DOHH2 (cell line): ENCODE results near the gene ODC1.

ENCODE experiments used
- EZH2phosphoT487 ChIP-seq: fragments of 200-600 bp; sonication (generic); IDR thresholded peaks from 2 replicates; pipeline ENCODE4 v1.6.1; 2017; ENCODE audit warnings: borderline replicate concordance, mild to moderate bottlenecking, antibody characterized with exemption, low read length, moderate library complexity, mixed read lengths
- TF ChIP-seq, protein P1 (sequence below): fragments of 200-600 bp; sonication (generic); IDR thresholded peaks from one replicate; pipeline ENCODE4 v1.5.1; 2014; ENCODE audit warnings: antibody characterized with exemption, mild to moderate bottlenecking, low read depth, low read length; ENCODE audit not compliant: poor library complexity, severe bottlenecking

- no peak for TF ChIP-seq EZH2phosphoT487
- TF ChIP-seq, protein P1, sequence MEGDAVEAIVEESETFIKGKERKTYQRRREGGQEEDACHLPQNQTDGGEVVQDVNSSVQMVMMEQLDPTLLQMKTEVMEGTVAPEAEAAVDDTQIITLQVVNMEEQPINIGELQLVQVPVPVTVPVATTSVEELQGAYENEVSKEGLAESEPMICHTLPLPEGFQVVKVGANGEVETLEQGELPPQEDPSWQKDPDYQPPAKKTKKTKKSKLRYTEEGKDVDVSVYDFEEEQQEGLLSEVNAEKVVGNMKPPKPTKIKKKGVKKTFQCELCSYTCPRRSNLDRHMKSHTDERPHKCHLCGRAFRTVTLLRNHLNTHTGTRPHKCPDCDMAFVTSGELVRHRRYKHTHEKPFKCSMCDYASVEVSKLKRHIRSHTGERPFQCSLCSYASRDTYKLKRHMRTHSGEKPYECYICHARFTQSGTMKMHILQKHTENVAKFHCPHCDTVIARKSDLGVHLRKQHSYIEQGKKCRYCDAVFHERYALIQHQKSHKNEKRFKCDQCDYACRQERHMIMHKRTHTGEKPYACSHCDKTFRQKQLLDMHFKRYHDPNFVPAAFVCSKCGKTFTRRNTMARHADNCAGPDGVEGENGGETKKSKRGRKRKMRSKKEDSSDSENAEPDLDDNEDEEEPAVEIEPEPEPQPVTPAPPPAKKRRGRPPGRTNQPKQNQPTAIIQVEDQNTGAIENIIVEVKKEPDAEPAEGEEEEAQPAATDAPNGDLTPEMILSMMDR = no peak
Observed at GRCh38 chr2:10402653-10403215, 45.4 kb downstream of the ODC1 start.
